Activated T-cell treated with anti-CD3 and anti-CD28 coated beads, Interleukin-2, amount 50 U/mL, for 24 hours (primary cell): Measurements from ENCODE around the gene RPS6KA4.

Source experiments
- DNase-seq: peaks from one replicate; pipeline ENCODE4 v3.0.0-alpha.2; 2020
- H3K27ac Mint-ChIP-seq: 2 replicates; pipeline ENCODE4 v1.8.0; 2020; ENCODE audit warnings: mild to moderate bottlenecking, mixed read lengths
- H3K27me3 Mint-ChIP-seq: 2 replicates; pipeline ENCODE4 v1.8.0; 2020; ENCODE audit warnings: mixed read lengths
- H3K36me3 Mint-ChIP-seq: 2 replicates; pipeline ENCODE4 v1.8.0; 2020; ENCODE audit warnings: low read depth, mixed read lengths
- H3K4me1 Mint-ChIP-seq: 2 replicates; pipeline ENCODE4 v1.8.0; 2020; ENCODE audit warnings: low read depth, mixed read lengths
- H3K4me3 Mint-ChIP-seq: 2 replicates; pipeline ENCODE4 v1.8.0; 2020; ENCODE audit warnings: mild to moderate bottlenecking, moderate library complexity, mixed read lengths
- H3K9me3 Mint-ChIP-seq: 2 replicates; pipeline ENCODE4 v1.8.0; 2020; ENCODE audit warnings: mixed read lengths

RPS6KA4 gene

GRCh38 chr11:64362339-64362738, 3.4 kb downstream of the RPS6KA4 start:
- Mint-ChIP-seq H3K9me3 (no peaks in the 10 kb centered on the region), H3K36me3 (peaks cover 82% of the 10 kb centered on the region), H3K4me1 (peaks cover 42% of the 10 kb centered on the region), H3K4me3 (no peak overlapping the region), H3K27ac (peak overlapping the region; percentile 44), H3K27me3 (no peaks in the 10 kb centered on the region)
- DNase-seq = no peak

- no peaks in the 10 kb centered on the region for H3K27me3 Mint-ChIP-seq
- H3K27ac Mint-ChIP-seq = no peak overlapping the region
- H3K4me3 Mint-ChIP-seq = no peak overlapping the region
- H3K36me3 Mint-ChIP-seq = peaks cover 92% of the 10 kb centered on the region
- no peaks in the 10 kb centered on the region for H3K9me3 Mint-ChIP-seq
- no peak for DNase-seq
- peaks cover 28% of the 10 kb centered on the region for H3K4me1 Mint-ChIP-seq
Observed at GRCh38 chr11:64364435-64364834, 5.5 kb downstream of the RPS6KA4 start.

GRCh38 chr11:64364911-64365310, 5.9 kb downstream of the RPS6KA4 start:
- no peak for DNase-seq
- Mint-ChIP-seq H3K4me1 (peaks cover 23% of the 10 kb centered on the region), H3K27me3 (no peaks in the 10 kb centered on the region), H3K9me3 (no peaks in the 10 kb centered on the region), H3K4me3 (no peak overlapping the region), H3K36me3 (peaks cover 91% of the 10 kb centered on the region), H3K27ac (no peak overlapping the region)

GRCh38 chr11:64366751-64367150, 7.8 kb downstream of the RPS6KA4 start:
- Mint-ChIP-seq H3K36me3 (peaks cover 88% of the 10 kb centered on the region), H3K4me1 (peaks cover 7% of the 10 kb centered on the region), H3K4me3 (no peak overlapping the region), H3K27ac (no peak overlapping the region), H3K27me3 (no peaks in the 10 kb centered on the region), H3K9me3 (no peaks in the 10 kb centered on the region)
- no peak for DNase-seq

GRCh38 chr11:64367931-64368672, 9.1 kb downstream of the RPS6KA4 start:
- H3K4me3 Mint-ChIP-seq = no peak overlapping the region

GRCh38 chr11:64368673-64369074, 9.7 kb downstream of the RPS6KA4 start:
- no peaks in the 10 kb centered on the region for H3K4me1 Mint-ChIP-seq
- no peaks in the 10 kb centered on the region for H3K27me3 Mint-ChIP-seq
- H3K9me3 Mint-ChIP-seq = no peaks in the 10 kb centered on the region
- H3K4me3 Mint-ChIP-seq = no peak overlapping the region
- H3K27ac Mint-ChIP-seq = no peak overlapping the region
- DNase-seq = no peak
- H3K36me3 Mint-ChIP-seq = peaks cover 70% of the 10 kb centered on the region

More at GRCh38 chr11:64367931-64368672, 9.1 kb downstream of the RPS6KA4 start:
- Mint-ChIP-seq H3K27ac (no peak overlapping the region), H3K9me3 (no peaks in the 10 kb centered on the region), H3K27me3 (no peaks in the 10 kb centered on the region), H3K36me3 (peaks cover 76% of the 10 kb centered on the region), H3K4me1 (no peaks in the 10 kb centered on the region)
- no peak for DNase-seq

GRCh38 chr11:64369440-64370421, 10.8 kb downstream of the RPS6KA4 start:
- peaks cover 63% of the 10 kb centered on the region for H3K36me3 Mint-ChIP-seq
- no peaks in the 10 kb centered on the region for H3K4me1 Mint-ChIP-seq
- no peaks in the 10 kb centered on the region for H3K9me3 Mint-ChIP-seq
- H3K4me3 Mint-ChIP-seq = no peak overlapping the region
- no peaks in the 10 kb centered on the region for H3K27me3 Mint-ChIP-seq
- H3K27ac Mint-ChIP-seq = no peak overlapping the region
- no peak for DNase-seq

GRCh38 chr11:64371201-64371600, 12.2 kb downstream of the RPS6KA4 start:
- H3K36me3 Mint-ChIP-seq = peaks cover 48% of the 10 kb centered on the region
- no peaks in the 10 kb centered on the region for H3K27me3 Mint-ChIP-seq
- H3K9me3 Mint-ChIP-seq = no peaks in the 10 kb centered on the region
- DNase-seq = no peak
- H3K4me3 Mint-ChIP-seq = no peak overlapping the region
- H3K4me1 Mint-ChIP-seq = no peaks in the 10 kb centered on the region
- H3K27ac Mint-ChIP-seq = no peak overlapping the region

GRCh38 chr11:64372021-64372420, 13.1 kb downstream of the RPS6KA4 start:
- H3K4me1 Mint-ChIP-seq = no peaks in the 10 kb centered on the region
- H3K27ac Mint-ChIP-seq = no peak overlapping the region
- no peaks in the 10 kb centered on the region for H3K27me3 Mint-ChIP-seq
- no peak for DNase-seq
- H3K36me3 Mint-ChIP-seq = peaks cover 40% of the 10 kb centered on the region
- no peaks in the 10 kb centered on the region for H3K9me3 Mint-ChIP-seq
- H3K4me3 Mint-ChIP-seq = no peak overlapping the region

GRCh38 chr11:64372802-64373597, 14.0 kb downstream of the RPS6KA4 start:
- Mint-ChIP-seq H3K4me3 (no peak overlapping the region), H3K9me3 (no peaks in the 10 kb centered on the region), H3K36me3 (peaks cover 32% of the 10 kb centered on the region), H3K4me1 (no peaks in the 10 kb centered on the region), H3K27me3 (no peaks in the 10 kb centered on the region), H3K27ac (peak overlapping the region; percentile 7)
- DNase-seq = no peak

- Mint-ChIP-seq H3K36me3 (peaks cover 26% of the 10 kb centered on the region), H3K27me3 (no peaks in the 10 kb centered on the region), H3K4me3 (no peak overlapping the region), H3K4me1 (no peaks in the 10 kb centered on the region), H3K9me3 (no peaks in the 10 kb centered on the region), H3K27ac (no peak overlapping the region)
- no peak for DNase-seq
Observed at GRCh38 chr11:64373598-64373974, 14.6 kb downstream of the RPS6KA4 start.

GRCh38 chr11:64376071-64376470, 17.1 kb downstream of the RPS6KA4 start:
- Mint-ChIP-seq H3K4me3 (no peak overlapping the region), H3K9me3 (no peaks in the 10 kb centered on the region), H3K36me3 (peaks cover 6% of the 10 kb centered on the region), H3K4me1 (no peaks in the 10 kb centered on the region), H3K27ac (no peak overlapping the region), H3K27me3 (no peaks in the 10 kb centered on the region)
- no peak for DNase-seq

GRCh38 chr11:64378335-64378880, 19.4 kb downstream of the RPS6KA4 start:
- Mint-ChIP-seq H3K4me1 (peaks cover 5% of the 10 kb centered on the region), H3K4me3 (no peak overlapping the region), H3K9me3 (no peaks in the 10 kb centered on the region), H3K27me3 (no peaks in the 10 kb centered on the region), H3K36me3 (no peaks in the 10 kb centered on the region), H3K27ac (no peak overlapping the region)
- DNase-seq = no peak

GRCh38 chr11:64379160-64379559, 20.2 kb downstream of the RPS6KA4 start:
- no peaks in the 10 kb centered on the region for H3K9me3 Mint-ChIP-seq
- no peaks in the 10 kb centered on the region for H3K36me3 Mint-ChIP-seq

More at GRCh38 chr11:64379160-64379559, 20.2 kb downstream of the RPS6KA4 start:
- Mint-ChIP-seq H3K27ac (no peak overlapping the region), H3K4me3 (no peak overlapping the region), H3K4me1 (peaks cover 5% of the 10 kb centered on the region), H3K27me3 (no peaks in the 10 kb centered on the region)
- no peak for DNase-seq
